NCI-H526 treated with DMSO at 0.1 percent for 48 hours (cell line): ENCODE results near the gene IDH3A.

ENCODE experiments used
- DNase-seq: peaks from one replicate; lab custom pipeline; 2025; lab: John Stamatoyannopoulos, UW

IDH3A gene

DNA sequence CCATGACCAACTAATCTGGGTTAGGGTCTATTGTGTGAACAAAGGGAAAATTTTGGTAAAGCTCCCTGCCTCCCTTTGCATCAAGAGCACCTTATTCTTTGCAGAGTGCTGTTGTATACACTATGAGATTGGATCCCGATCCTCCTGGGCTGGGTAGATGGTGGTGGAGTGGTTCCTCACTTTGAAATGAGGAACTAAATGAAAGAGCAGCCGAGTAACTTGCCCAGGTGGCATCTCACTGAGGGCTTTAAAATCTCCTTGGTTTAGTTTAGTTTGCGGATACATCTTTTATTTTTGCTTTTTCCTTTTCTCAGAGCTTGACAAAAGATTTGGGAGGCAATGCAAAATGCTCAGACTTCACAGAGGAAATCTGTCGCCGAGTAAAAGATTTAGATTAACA is 19.4 kb downstream of the IDH3A start:
- no peak for DNase-seq

- no peak for DNase-seq
Observed at GRCh38 chr15:78170848-78171773, 21.9 kb downstream of the IDH3A start.

DNA sequence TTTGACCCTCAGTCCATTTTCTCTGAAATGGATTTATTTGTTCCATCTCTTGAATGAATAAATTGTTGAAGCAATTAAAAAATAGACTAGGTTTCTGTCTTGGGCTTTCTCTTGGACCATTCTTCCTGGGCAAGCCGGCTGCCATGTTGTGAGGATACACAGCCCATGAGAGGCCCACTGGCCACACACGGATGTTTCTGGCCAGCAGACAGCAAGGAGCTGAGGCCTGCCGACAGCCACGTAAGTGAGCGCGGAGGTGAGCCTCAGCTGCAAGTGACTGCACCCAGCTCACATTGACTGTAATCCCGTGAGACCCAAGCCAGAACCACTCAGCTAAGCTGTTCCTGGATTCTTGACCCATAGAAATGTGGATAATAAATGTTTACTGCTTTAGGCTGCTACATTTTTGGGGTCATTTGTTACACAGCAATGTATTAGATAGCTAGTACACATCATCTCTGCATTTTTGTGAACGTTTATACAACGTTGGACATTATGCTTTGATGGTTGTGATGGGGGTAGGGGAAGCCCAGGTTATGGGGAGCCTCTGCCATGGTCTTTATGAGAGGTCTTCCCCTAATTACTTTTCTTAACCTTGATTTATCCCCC is 22.8 kb downstream of the IDH3A start:
- no peak for DNase-seq

DNA sequence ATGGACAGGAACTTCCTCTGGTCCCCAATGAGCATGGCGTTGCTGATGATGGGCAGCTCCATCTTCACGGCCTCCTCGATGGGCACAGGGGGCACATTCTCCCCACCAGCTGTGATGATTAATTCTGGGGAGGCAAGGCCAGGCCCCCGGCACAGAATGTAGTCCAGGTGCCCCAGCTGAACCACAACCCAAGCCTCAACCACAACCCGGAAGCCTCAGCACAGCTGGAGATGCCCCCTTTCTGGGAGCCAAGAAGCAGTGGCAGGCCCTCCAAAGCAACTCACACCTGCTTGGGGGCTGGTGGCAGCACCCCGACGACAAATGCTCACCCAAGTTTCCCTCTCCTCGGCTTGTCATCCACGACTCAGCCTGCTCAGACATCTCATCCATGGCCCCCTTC is 25.2 kb downstream of the IDH3A start:
- DNase-seq, result no peak

- peak; percentile 10 for DNase-seq
Observed at GRCh38 chr15:78175330-78175729, 26.2 kb downstream of the IDH3A start.

GRCh38 chr15:78177447-78177873 is 28.3 kb downstream of the IDH3A start:
- no peak for DNase-seq

GRCh38 chr15:78178064-78178463 is 28.9 kb downstream of the IDH3A start:
- no peak for DNase-seq

DNA sequence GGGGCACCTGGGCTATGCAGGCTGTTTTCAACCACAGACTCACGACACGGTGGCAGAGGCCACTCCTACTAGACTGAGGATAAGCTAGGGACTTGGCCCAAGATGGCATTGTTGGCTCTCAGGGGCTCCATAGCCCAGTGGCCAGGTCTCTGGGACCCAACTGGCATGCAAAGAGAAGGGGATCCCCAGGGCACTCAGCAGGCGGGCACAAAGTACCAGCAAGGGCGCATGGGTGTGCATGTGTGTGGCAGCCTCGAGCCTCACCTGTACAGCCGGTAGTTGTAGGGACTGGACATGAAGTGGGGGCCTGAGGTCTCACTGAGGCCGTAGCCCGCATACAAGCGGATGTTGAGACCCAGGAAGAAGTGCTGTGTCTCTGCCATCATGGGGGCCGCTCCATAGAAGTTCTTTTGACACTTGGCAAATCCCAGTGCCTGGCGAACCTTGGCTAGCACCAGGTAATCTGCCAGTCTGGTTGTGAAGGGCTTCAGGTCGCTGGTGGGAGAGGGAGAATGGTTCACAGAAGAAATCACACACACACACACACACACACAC is 30.2 kb downstream of the IDH3A start:
- no peak for DNase-seq

- no peak for DNase-seq
Observed at GRCh38 chr15:78179906-78180305, 30.7 kb downstream of the IDH3A start.

DNA sequence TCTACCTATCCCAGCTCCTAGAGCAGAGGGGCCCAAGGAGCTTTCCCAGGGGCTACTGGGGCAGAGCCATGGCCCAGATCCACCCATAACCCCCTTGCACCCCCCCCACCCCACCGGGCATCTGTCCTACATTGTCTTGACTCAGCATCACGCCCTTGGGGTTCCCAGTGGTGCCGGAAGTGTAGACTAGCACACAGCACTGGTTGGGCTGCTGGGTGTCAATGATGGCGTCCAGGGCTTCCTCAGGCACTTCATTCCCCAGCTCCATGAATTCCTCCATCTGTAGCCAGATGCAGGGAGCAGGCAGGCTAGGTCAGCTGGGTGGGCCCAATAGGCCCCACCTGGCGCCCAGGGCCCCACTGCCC is 33.2 kb downstream of the IDH3A start:
- no peak for DNase-seq

- no peak for DNase-seq
Observed at GRCh38 chr15:78182821-78183220, 33.7 kb downstream of the IDH3A start.

GRCh38 chr15:78192826-78193594 is 43.8 kb downstream of the IDH3A start:
- DNase-seq, result no peak

DNA sequence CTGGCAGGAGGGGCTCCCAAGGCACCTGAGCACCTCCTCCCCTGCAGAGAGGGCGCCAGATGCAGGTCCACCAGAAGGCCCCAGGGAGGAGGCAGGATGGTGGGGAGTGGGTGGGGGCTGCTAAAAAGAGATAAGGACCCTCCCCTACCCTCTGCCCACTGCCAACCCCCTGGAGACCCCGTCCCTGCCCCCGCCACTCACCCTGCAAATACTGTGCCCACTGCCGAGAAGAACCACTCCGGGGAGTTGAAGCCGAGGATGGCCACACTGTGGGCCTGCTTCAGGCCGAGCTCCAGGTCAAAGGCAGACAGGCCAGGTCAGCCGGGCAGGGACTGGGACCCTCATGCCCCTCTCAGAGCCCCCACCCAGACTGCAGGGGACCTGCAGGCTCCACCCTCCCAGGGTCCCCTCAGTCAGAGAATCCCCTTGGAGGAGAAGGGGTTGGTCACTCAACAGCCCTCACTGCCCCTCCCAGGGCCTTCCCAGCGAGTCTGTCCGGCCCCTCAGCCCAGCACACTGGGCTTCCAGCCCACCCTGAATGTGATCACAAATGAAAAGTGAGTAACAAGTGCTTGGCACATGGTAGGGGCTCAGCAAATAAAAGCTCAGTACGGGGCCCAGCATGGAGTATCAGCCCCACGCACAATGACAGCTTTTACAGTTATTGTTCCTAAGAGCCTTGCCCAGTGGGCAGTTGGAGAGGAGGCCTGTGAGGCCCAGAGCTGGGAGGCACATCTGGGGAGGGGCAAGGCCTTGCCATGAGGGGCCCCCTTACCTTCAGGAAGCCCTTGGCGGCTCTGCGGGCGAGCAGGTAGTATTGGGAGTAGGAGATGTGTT is 44.8 kb downstream of the IDH3A start:
- no peak for DNase-seq

- no peak for DNase-seq
Observed at GRCh38 chr15:78194568-78194925, 45.4 kb downstream of the IDH3A start.

GRCh38 chr15:78195735-78196201 is 46.6 kb downstream of the IDH3A start:
- peak; percentile 53 for DNase-seq

GRCh38 chr15:78197632-78198031 is 48.5 kb downstream of the IDH3A start:
- DNase-seq, result no peak

GRCh38 chr15:78200276-78200930 is 51.2 kb downstream of the IDH3A start:
- no peak for DNase-seq

GRCh38 chr15:78201281-78202190 is 52.4 kb downstream of the IDH3A start:
- DNase-seq, result no peak

DNA sequence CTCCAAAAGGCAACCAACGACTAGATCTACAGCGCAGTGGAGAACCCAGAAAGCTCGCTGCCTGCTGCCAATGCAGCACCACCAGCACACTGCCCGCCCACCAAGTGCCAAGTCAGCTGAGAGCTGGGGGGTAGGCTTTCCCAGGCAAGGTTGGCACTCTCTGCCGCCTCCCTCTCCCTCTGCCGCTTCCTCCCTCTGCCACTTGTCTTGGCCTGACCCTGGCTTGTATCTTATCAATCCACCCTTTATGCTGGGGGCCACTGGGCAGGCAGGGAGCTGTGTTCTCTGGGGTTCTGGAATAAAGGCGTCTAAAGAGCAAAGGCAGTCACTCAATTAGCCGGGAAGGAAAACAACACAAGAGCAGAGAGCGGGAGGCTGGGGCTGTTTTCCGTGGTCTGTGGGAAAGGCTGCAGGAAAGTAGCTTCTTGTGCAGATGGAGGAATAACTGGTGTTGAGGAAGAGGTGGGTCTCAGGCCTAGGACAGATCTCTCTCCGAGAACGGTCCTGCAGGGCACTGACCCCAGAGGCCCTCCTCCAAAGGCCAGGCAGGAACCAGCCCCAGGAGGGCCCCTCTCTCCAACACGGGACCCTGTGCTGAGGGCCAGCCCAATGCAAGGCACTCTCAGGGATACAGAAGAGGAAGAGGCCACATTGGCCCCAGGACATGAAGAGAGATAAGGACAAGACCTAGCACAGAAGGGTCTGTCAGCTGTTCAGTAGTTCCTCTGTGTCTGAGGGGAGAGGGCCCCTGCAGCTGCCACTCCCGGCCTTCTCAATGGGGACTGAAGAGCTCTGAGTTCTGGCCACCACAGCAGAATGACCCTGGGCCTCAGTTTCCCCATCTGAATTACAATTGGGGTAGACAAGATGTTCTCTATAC is 54.4 kb downstream of the IDH3A start:
- no peak for DNase-seq
